Prostate gland (tissue), 2 donors: ENCODE data around the gene PLEKHM2. TPM values are rescaled to one million over a fixed set of nuclear protein-coding genes. Genes with fewer than 3 reads are reported as not detected.
A peak's percentile ranks its signal among the peaks of the same experiment; 100 is the strongest.

Source experiments
- DNase-seq: peaks from one replicate; pipeline ENCODE4 v3.0.0-alpha.2; 2019; ENCODE audit warnings: low spot score
- H3K27ac ChIP-seq, 2 donors: fragments of 200-600 bp; sonication (generic); 2 replicates each; pipeline ENCODE4 v1.5.1; 2017 to 2019
- H3K27me3 ChIP-seq: fragments of 200-600 bp; sonication (generic); replicated peaks from 2 replicates; pipeline ENCODE4 v1.5.1; 2019; ENCODE audit not compliant: insufficient read depth
- H3K36me3 ChIP-seq, 2 donors: fragments of 200-600 bp; sonication (generic); 1 replicate in 1 of 2; 2 replicates in 1 of 2; pipeline versions ENCODE4 v1.5.1 to v1.8.1; 2017 to 2019
- H3K4me1 ChIP-seq: fragments of 200-600 bp; sonication (generic); replicated peaks from 2 replicates; pipeline ENCODE4 v1.5.1; 2019
- H3K4me3 ChIP-seq, 2 donors: fragments of 200-600 bp; sonication (generic); 2 replicates each; pipeline ENCODE4 v1.5.1; 2017 to 2019
- H3K9me3 ChIP-seq: fragments of 200-600 bp; sonication (generic); 2 replicates; pipeline ENCODE4 v1.5.1; 2017
- POLR2A ChIP-seq: fragments of 450-650 bp; IDR thresholded peaks from one replicate; pipeline ENCODE4 v1.6.1; 2016; ENCODE audit warnings: antibody characterized with exemption, mild to moderate bottlenecking
- POLR2AphosphoS5 ChIP-seq: sonication (generic); formaldehyde crosslinking; IDR thresholded peaks from one replicate; pipeline ENCODE4 v1.6.1; 2017; ENCODE audit warnings: antibody characterized with exemption
- WGBS: methylation state at CpG from one replicate; pipeline ENCODE4 v1.1.5; 2018; 5-methylcytosine and 5-hydroxymethylcytosine counted together
- intact Hi-C: fragments of 100-400 bp; cut with DNase I; formaldehyde crosslinking; loops from one replicate; pipeline ENCODE4 v1.14.2; 2022
- total RNA-seq, 2 donors: library from RNA; depleted of rRNA; stranded (reverse); fragments of >200 nt; gene quantifications; one replicate each; pipeline ENCODE4 v1.1.0, GENCODE V29; 2016
- TF ChIP-seq, protein P1 (sequence below), 4 experiments: fragments of 200-600 bp in 2 of 4; fragments of 450-650 bp in 2 of 4; sonication (generic) in 2 of 4; IDR thresholded peaks; 1 replicate in 3 of 4; 2 replicates in 1 of 4; pipeline ENCODE4 v1.5.1; 2016 to 2019; ENCODE audit warnings: antibody characterized with exemption in 4 of 4, mild to moderate bottlenecking in 2 of 4, moderate library complexity in 2 of 4

PLEKHM2 gene, protein sequence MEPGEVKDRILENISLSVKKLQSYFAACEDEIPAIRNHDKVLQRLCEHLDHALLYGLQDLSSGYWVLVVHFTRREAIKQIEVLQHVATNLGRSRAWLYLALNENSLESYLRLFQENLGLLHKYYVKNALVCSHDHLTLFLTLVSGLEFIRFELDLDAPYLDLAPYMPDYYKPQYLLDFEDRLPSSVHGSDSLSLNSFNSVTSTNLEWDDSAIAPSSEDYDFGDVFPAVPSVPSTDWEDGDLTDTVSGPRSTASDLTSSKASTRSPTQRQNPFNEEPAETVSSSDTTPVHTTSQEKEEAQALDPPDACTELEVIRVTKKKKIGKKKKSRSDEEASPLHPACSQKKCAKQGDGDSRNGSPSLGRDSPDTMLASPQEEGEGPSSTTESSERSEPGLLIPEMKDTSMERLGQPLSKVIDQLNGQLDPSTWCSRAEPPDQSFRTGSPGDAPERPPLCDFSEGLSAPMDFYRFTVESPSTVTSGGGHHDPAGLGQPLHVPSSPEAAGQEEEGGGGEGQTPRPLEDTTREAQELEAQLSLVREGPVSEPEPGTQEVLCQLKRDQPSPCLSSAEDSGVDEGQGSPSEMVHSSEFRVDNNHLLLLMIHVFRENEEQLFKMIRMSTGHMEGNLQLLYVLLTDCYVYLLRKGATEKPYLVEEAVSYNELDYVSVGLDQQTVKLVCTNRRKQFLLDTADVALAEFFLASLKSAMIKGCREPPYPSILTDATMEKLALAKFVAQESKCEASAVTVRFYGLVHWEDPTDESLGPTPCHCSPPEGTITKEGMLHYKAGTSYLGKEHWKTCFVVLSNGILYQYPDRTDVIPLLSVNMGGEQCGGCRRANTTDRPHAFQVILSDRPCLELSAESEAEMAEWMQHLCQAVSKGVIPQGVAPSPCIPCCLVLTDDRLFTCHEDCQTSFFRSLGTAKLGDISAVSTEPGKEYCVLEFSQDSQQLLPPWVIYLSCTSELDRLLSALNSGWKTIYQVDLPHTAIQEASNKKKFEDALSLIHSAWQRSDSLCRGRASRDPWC
- total RNA-seq = 10 to 100 TPM; 29.0 to 60.4 TPM

DNA sequence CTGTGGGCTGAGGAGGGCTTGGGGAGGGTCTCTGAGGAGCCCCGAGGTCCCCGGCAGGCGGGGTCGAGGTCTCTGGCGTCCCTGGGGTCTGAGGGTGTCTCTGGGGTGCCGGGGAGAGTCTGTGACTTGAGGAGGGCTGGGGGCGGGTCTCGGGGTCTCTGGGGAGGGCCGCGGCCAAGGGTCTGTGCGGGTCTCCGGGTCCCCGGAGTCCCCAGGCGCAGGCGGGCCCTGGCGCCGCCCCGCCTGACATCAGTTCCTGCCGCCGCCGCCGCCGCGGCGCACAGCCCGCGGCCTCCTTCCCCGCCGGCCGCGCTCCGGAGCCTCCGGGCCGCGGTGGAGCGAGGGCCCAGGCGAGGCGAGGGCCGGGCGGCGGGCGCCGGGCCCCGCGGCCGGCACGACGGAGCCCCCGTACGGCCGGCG lies at the start of gene PLEKHM2:
TSS of gene PLEKHM2 (plus strand) at position 279 of the 420 bp plus-strand sequence. CDS start 239 bp downstream, outside the sequence.
- WGBS = 0% methylated on average over 14 of the region's 52 CpGs
- intact Hi-C loops = no loop called here
- Histone ChIP-seq H3K4me1 (no peaks in the 10 kb centered on the region), H3K4me3 (peak within 1 kb of the TSS; percentile 87 to 90), H3K36me3 (no peaks in the 10 kb centered on the region), H3K27ac (peak within 1 kb of the TSS; percentile 92 to 95), H3K9me3 (no peaks in the 10 kb centered on the region), H3K27me3 (no peaks in the 10 kb centered on the region)
- DNase-seq = no peak
- TF ChIP-seq POLR2A (no peak), POLR2AphosphoS5 (no peak)
- TF ChIP-seq, protein P1, sequence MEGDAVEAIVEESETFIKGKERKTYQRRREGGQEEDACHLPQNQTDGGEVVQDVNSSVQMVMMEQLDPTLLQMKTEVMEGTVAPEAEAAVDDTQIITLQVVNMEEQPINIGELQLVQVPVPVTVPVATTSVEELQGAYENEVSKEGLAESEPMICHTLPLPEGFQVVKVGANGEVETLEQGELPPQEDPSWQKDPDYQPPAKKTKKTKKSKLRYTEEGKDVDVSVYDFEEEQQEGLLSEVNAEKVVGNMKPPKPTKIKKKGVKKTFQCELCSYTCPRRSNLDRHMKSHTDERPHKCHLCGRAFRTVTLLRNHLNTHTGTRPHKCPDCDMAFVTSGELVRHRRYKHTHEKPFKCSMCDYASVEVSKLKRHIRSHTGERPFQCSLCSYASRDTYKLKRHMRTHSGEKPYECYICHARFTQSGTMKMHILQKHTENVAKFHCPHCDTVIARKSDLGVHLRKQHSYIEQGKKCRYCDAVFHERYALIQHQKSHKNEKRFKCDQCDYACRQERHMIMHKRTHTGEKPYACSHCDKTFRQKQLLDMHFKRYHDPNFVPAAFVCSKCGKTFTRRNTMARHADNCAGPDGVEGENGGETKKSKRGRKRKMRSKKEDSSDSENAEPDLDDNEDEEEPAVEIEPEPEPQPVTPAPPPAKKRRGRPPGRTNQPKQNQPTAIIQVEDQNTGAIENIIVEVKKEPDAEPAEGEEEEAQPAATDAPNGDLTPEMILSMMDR (IDR thresholded peaks at IDR 0.05) = no peak

DNA sequence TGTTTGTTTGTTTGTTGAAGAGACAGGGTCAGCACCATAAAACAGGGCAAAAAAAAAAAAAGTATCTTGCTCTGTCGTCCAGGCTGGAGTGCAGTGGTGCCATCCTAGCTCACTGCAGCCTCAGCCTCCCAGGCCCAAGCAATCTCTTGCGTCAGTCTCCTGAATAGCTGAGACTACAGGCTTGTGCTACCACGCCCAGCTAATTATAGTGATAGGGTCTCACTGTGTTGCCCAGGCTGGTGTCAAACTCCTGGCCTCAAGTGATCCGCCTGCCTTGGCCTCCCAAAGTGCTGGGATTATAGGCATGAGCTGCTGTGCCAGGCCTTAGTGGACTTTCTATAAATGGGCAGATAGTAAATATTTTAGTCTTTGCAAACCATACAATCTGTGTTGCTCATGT lies 47.7 kb upstream of the PLEKHM2 start:
- no peak for DNase-seq
- TF ChIP-seq, protein P1 (IDR thresholded peaks at IDR 0.05) = no peak
- TF ChIP-seq POLR2AphosphoS5 = no peak
- TF ChIP-seq POLR2A = no peak
- Histone ChIP-seq H3K27ac (no peak overlapping the region), H3K4me3 (no peak overlapping the region), H3K27me3 (no peaks in the 10 kb centered on the region), H3K36me3 (peaks cover 9 to 18% of the 10 kb centered on the region in 2 donors), H3K4me1 (no peaks in the 10 kb centered on the region), H3K9me3 (no peaks in the 10 kb centered on the region)
- intact Hi-C loops = no loop called here
- WGBS = 84% methylated on average over 4 of the region's 4 CpGs

DNA sequence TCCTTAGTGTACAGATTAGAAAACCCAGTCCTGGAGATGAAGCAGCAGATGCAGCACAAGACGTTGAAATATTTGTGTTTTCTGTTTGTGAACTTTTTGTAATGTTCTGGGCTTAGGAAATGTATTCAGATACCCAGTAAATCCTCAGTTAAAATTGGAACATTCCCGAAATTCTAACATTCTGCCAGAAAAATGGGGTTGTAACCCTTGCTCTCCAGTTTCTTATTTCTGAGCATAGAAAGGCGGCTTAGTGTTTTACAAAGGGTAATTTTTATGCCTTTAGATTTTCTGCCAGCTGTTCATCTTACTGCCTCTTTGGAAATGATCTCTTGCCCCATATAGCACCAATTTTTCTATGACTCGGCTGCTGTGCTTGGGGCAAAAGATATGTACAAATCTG lies 46.3 kb upstream of the PLEKHM2 start:
- Histone ChIP-seq H3K27ac (no peak overlapping the region), H3K4me1 (no peaks in the 10 kb centered on the region), H3K27me3 (no peaks in the 10 kb centered on the region), H3K36me3 (peaks cover 9 to 18% of the 10 kb centered on the region in 2 donors), H3K4me3 (no peak overlapping the region), H3K9me3 (no peaks in the 10 kb centered on the region)
- no peak for DNase-seq
- intact Hi-C loops = no loop called here
- no peak for TF ChIP-seq POLR2AphosphoS5
- TF ChIP-seq POLR2A = no peak
- TF ChIP-seq, protein P1 (IDR thresholded peaks at IDR 0.05) = no peak
- 81% methylated on average over 4 of the region's 4 CpGs for WGBS

DNA sequence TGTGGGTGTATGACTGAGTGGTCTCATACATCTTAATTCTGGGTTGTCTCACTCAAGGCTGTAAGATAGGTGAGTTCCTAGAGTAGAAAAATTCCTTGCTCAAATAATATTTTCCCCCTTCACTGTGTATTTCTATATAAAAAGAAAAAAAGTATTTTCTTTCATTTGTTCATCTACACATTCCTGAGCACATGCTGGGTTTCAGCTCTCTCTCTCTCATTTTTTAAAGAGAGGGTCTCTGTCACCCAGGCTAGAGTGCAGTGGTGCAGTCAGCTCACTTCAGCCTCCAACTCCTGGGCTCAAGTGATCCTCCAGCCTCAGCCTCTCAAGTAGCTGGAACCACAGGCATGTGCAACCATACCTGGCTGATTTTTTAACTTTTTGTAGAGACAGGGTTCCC lies 44.9 kb upstream of the PLEKHM2 start:
- intact Hi-C loops = no loop called here
- H3K4me1 ChIP-seq = no peaks in the 10 kb centered on the region
- H3K4me3 ChIP-seq = no peak overlapping the region
- H3K36me3 ChIP-seq = peaks cover 0 to 9% of the 10 kb centered on the region in 2 donors
- TF ChIP-seq POLR2A (no peak), POLR2AphosphoS5 (no peak)
- TF ChIP-seq, protein P1 (IDR thresholded peaks at IDR 0.05) = no peak
- no peak for DNase-seq
- no peaks in the 10 kb centered on the region for H3K27me3 ChIP-seq
- H3K9me3 ChIP-seq = no peaks in the 10 kb centered on the region
- H3K27ac ChIP-seq = no peak overlapping the region
